Stimulated activated CD4-positive, alpha-beta T cell treated with anti-CD3 and anti-CD28 coated beads, Interleukin-15, amount 100 ng/mL, for 48 hours (primary cell): Measurements from ENCODE around the gene AGBL4.

ENCODE experiments used
- DNase-seq, 2 donors: peaks; one replicate each; pipeline ENCODE4 v3.0.0-alpha.2; 2020; ENCODE audit warnings: low read depth in 2 of 2

The AGBL4 gene

GRCh38 chr1:48681476-48682305 is 1342.1 kb downstream of the AGBL4 start:
- no peak for DNase-seq

- no peak for DNase-seq
Observed at GRCh38 chr1:48680411-48681035, 1343.2 kb downstream of the AGBL4 start.

DNA sequence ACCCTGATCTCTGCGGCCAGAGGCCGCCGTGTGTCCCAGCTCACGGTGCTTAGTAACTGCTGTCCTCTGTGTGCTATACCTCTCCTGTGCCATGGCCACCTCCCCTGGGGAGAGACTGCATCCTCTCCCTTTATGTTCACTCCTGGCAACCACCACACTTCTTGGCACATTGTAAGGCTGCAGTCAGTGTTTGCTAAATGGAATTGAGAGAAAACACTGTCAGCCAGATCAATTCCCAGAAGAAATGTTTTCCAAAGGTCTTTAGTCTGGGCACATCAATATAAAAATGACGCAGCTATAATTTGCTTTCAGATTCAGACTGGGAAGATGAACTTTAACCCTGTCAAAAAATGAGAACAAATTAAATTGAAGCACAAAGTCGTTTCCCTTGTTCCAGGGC is 1343.9 kb downstream of the AGBL4 start:
- no peak for DNase-seq

GRCh38 chr1:48678710-48679505 is 1344.8 kb downstream of the AGBL4 start:
- no peak for DNase-seq

- DNase-seq, result peak; percentile 11 to 31
Observed at GRCh38 chr1:48677306-48678287, 1346.2 kb downstream of the AGBL4 start.

DNA sequence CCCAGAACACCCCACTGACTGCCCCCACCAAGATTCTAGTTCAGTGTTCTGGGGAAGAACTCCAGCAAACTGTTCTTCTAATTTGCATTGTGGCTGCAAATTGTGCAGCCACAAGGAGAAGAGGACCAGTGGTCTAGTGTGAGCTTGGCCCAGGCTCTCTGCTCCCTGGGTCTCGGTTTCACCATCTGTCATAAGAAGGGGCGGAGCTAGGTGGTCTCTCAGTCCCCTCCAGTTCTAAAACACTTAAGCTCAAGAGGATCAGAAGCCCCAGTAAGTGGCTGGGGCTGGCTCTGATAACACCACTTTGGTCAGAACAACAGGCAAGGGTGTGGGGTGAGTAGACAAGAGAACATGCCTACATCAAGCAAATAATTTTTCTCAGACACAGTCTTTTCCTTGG is 1346.9 kb downstream of the AGBL4 start:
- DNase-seq, result no peak

- DNase-seq, result no peak
Observed at GRCh38 chr1:48676376-48676775, 1347.4 kb downstream of the AGBL4 start.

- DNase-seq, result no peak
Observed at GRCh38 chr1:48675251-48675650, 1348.5 kb downstream of the AGBL4 start.

DNA sequence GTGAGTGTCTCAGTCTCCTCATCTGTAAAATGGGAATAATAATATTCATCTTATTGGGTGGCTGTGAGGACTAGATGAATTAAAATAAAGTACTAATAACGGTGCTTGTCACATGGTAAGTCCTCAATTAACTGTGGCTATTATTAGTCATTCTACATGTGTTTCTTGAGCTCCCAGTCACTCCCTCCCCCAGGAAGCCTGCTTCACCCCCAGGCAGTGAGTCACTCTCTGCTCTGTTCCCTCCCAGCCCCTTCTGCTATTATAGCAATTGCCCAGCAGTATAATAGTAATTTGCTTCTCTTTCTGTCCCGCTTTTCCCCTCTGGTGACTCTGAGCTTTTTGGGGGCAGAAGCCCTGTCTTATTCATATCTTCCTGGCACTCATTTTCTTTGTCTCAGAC is 1349.1 kb downstream of the AGBL4 start:
- DNase-seq, result no peak

- no peak for DNase-seq
Observed at GRCh38 chr1:48673332-48674105, 1350.2 kb downstream of the AGBL4 start.

- no peak for DNase-seq
Observed at GRCh38 chr1:48671578-48671977, 1352.2 kb downstream of the AGBL4 start.

- no peak for DNase-seq
Observed at GRCh38 chr1:48670234-48671020, 1353.3 kb downstream of the AGBL4 start.

- no peak for DNase-seq
Observed at GRCh38 chr1:48668339-48668738, 1355.4 kb downstream of the AGBL4 start.

- no peak for DNase-seq
Observed at GRCh38 chr1:48667782-48668181, 1356.0 kb downstream of the AGBL4 start.

GRCh38 chr1:48665708-48666407 is 1357.9 kb downstream of the AGBL4 start:
- DNase-seq, result no peak

DNA sequence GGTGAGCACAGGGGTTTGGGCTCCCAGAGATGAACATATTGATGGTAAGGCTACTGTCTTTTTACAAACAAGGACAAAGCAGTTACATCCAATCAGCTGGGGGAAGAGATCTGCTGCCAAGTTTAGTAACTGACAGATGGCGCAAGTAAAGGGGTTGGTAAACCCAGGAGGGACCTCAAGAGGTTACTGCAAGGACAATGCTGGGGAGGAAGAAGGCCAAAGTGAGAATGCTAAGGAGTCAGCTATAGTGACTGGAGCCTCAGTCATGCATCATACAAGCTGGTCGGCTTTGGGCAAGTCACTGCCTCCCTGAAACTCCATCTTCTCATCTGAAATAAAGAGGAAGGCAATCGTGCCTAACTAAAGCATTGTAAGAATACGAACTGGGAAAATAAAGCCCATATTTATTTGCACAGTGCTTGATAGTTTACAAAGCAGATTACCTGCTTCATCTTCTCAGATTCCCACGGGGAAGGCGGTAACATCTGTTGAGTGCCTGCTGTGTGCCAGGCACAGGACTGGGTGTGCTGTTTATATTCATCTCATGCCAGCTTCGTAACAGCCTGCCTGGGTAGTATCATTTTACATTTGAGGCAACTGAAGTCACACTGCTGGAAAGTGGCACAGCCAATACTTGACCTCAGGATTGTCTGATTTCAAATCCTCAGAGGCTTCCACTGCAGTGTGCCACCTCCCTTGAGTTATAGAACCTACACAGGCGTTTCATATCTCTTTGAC is 1361.9 kb downstream of the AGBL4 start:
- DNase-seq, result no peak

GRCh38 chr1:48659801-48660200 is 1364.0 kb downstream of the AGBL4 start:
- no peak for DNase-seq

DNA sequence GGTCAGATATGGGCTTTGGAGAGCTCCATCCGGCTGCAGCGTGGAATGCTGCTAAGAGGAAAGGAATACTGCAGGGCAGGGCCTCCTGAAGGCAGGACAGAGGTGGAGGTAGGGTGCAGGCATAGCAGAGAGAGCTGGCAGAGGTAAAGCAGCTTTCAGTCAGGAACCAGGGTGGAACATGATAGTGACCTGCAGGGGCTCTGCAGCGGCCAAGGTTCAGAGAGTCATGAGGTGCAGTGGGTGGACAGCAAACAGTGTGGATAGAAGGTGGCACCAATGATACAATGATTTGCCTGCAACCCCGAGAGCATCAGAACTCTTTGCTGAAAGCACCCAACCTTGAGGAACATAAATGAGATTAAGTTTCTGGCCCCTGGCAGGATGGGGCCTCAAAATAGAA is 1366.3 kb downstream of the AGBL4 start:
- DNase-seq, result no peak
